ENCODE measurements around the gene ARL13B.
A peak's percentile ranks its signal among the peaks of the same experiment; 100 is the strongest.
"Not testable (repeated sequence)": the region's sequence is repeated elsewhere in the genome, so short reads cannot be mapped to it uniquely, and the experiment has no call there.

ARL13B gene

DNA sequence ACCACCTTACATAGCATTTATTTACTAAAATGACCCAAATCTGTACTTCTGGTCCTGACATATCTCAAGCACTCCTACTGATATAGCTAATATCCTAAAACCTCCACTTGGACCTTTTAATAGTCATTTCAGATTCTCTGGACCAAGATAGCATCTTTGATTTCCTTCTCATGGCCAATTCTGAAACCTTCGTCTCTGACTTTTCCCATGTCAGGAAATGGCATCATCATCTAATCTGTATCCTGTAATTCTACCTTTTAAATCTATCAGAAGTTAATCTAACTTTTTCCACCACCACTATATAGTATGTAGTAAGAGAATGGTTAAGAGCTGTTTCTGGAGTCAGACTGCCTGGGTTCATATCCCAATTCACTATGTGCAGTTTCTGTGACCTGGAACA, 32.2 kb downstream of the ARL13B start:
- DNase-seq (ENCODE audit: insufficient read length, low spot score), result no peak
- TF ChIP-seq POLR2AphosphoS5 (IDR thresholded peaks at IDR 0.05; ENCODE audit: low read depth, low read length) (no peak), PAX5 (IDR thresholded peaks at IDR 0.05; ENCODE audit: insufficient read depth, low read length, severe bottlenecking) (no peak), POLR2A (IDR thresholded peaks at IDR 0.05; ENCODE audit: low read depth, low read length) (no peak), SPI1 (IDR thresholded peaks at IDR 0.05; ENCODE audit: low read depth, low read length) (no peak), TAF1 (IDR thresholded peaks at IDR 0.05; ENCODE audit: low read depth, low read length) (no peak), POU2F2 (IDR thresholded peaks at IDR 0.05; ENCODE audit: low read depth, low read length) (no peak)
- no peak for FAIRE-seq

- DNase-seq (ENCODE audit: insufficient read length, low spot score) (no peak), FAIRE-seq (no peak)
- TF ChIP-seq POLR2AphosphoS5 (IDR thresholded peaks at IDR 0.05; ENCODE audit: low read depth, low read length) (no peak), TAF1 (IDR thresholded peaks at IDR 0.05; ENCODE audit: low read depth, low read length) (no peak), POU2F2 (IDR thresholded peaks at IDR 0.05; ENCODE audit: low read depth, low read length) (no peak), POLR2A (IDR thresholded peaks at IDR 0.05; ENCODE audit: low read depth, low read length) (no peak), SPI1 (IDR thresholded peaks at IDR 0.05; ENCODE audit: low read depth, low read length) (no peak), PAX5 (IDR thresholded peaks at IDR 0.05; ENCODE audit: insufficient read depth, low read length, severe bottlenecking) (no peak)
These were observed 35.1 kb downstream of the ARL13B start for GRCh38 chr3:94015025-94015424.

DNA sequence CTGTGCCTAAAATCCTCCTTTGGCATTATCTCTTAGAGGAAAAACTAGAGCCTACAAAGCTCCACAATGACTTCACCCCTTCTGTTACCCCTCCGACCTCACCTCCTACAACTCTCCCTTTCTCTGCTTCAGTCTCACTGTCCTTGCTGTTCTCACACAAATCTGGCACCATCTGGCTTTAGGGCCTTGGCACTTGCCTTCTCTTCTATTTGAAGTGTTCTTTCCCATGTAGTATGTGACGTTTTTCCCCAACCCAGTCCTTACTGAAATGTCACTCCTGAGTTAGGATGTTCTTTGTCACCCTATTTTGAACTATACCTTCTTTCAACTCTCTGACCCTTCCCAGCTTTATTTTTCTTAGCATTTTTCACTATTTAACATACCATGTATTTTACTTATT, 39.7 kb downstream of the ARL13B start:
- FAIRE-seq (no peak), DNase-seq (ENCODE audit: insufficient read length, low spot score) (no peak)
- TF ChIP-seq POU2F2 (IDR thresholded peaks at IDR 0.05; ENCODE audit: low read depth, low read length), result no peak
- no peak for TF ChIP-seq SPI1 (IDR thresholded peaks at IDR 0.05; ENCODE audit: low read depth, low read length)
- TF ChIP-seq POLR2AphosphoS5 (IDR thresholded peaks at IDR 0.05; ENCODE audit: low read depth, low read length), result no peak
- TF ChIP-seq POLR2A (IDR thresholded peaks at IDR 0.05; ENCODE audit: low read depth, low read length), result no peak
- TF ChIP-seq TAF1 (IDR thresholded peaks at IDR 0.05; ENCODE audit: low read depth, low read length), result no peak
- no peak for TF ChIP-seq PAX5 (IDR thresholded peaks at IDR 0.05; ENCODE audit: insufficient read depth, low read length, severe bottlenecking)

DNA sequence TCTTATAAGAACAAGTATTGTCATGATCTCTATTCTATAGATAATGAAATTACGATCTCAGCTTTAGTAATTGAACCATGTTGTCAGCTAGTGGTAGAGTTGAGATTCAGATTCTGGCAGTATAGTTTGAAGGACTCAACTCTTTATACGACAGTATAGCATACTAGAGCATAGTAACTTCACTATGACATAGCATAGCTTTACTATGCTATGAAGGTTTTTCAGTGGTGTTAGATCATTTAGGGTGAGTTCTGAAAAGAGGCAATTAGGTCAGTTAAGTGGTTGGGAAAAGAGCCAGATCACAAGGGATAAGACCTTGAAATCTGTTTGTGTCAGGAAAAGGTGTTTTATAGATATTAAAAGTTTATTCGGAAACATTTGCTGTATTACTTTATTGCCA, 40.3 kb downstream of the ARL13B start:
- TF ChIP-seq PAX5 (IDR thresholded peaks at IDR 0.05; ENCODE audit: insufficient read depth, low read length, severe bottlenecking) (no peak), POLR2AphosphoS5 (IDR thresholded peaks at IDR 0.05; ENCODE audit: low read depth, low read length) (no peak), POU2F2 (IDR thresholded peaks at IDR 0.05; ENCODE audit: low read depth, low read length) (no peak), SPI1 (IDR thresholded peaks at IDR 0.05; ENCODE audit: low read depth, low read length) (no peak)
- DNase-seq (ENCODE audit: insufficient read length, low spot score) (no peak), FAIRE-seq (no peak)

GRCh38 chr3:94024385-94024784, 44.4 kb downstream of the ARL13B start:
- FAIRE-seq (no peak), DNase-seq (ENCODE audit: insufficient read length, low spot score) (no peak)
- TF ChIP-seq POLR2A (IDR thresholded peaks at IDR 0.05; ENCODE audit: low read depth, low read length) (no peak), POU2F2 (IDR thresholded peaks at IDR 0.05; ENCODE audit: low read depth, low read length) (no peak), TAF1 (IDR thresholded peaks at IDR 0.05; ENCODE audit: low read depth, low read length) (no peak), SPI1 (IDR thresholded peaks at IDR 0.05; ENCODE audit: low read depth, low read length) (no peak), PAX5 (IDR thresholded peaks at IDR 0.05; ENCODE audit: insufficient read depth, low read length, severe bottlenecking) (no peak), POLR2AphosphoS5 (IDR thresholded peaks at IDR 0.05; ENCODE audit: low read depth, low read length) (no peak)

DNA sequence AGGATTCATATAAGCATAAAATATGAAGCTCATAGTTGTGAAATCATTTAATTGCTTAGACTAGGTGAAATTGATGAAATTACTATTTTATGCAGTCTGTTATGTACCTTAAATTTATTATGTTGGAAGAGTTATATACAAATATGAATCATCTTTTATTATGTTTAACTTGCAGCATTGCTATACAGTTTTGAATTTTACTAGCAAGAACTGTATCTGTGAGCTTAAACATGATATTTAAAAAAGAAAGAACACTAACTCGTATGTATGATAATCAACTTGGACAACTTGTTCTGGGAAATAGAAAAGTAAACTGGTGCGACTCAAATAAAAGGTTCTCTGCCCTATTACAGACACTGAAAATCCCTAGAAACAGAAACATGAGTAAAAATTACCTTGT, 46.7 kb downstream of the ARL13B start:
- TF ChIP-seq POLR2A (IDR thresholded peaks at IDR 0.05; ENCODE audit: low read depth, low read length) (no peak), POU2F2 (IDR thresholded peaks at IDR 0.05; ENCODE audit: low read depth, low read length) (no peak), SPI1 (IDR thresholded peaks at IDR 0.05; ENCODE audit: low read depth, low read length) (no peak), TAF1 (IDR thresholded peaks at IDR 0.05; ENCODE audit: low read depth, low read length) (no peak), PAX5 (IDR thresholded peaks at IDR 0.05; ENCODE audit: insufficient read depth, low read length, severe bottlenecking) (no peak), POLR2AphosphoS5 (IDR thresholded peaks at IDR 0.05; ENCODE audit: low read depth, low read length) (no peak)
- FAIRE-seq (no peak), DNase-seq (ENCODE audit: insufficient read length, low spot score) (no peak)

DNA sequence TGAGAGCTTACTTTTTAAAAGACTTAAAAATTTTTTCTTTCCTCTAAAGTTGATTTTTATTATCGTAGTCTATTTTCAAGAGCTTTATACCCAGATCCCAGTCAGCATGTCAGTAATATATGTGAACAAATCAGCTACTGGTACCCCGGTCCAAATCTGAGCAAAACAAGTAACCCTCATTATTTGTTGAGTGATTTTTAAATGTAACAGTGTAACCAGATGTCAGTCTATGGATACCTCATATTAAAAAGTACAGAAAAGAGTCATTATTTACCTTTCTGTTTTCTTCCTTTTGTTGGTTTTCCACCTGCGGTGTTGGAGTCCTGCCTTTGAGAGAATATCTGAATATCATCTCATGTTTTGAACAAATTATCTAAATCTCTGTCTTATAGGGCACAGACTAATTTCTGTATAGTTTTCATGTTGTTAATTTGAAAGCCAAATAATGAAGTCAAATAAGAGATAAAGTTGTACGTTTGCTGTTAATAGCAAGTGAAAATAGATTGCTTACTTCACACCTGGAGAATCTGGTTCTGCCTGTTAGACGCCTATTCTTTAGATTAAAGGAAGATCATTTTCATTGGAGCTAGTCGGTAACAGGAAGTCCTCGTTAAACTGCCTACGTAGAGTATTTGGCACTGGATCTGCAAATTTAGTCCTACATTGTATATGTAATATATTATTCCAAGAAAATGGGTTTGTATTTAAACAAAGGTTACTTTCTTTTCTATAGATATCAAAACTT, 48.3 kb downstream of the ARL13B start, which contains the start of gene STX19:
TSS of gene STX19 (minus strand) at position 505 of the 745 bp plus-strand sequence. CDS start 13,328 bp downstream, outside the sequence.
- TF ChIP-seq TAF1 (IDR thresholded peaks at IDR 0.05; ENCODE audit: low read depth, low read length) (no peak), POLR2AphosphoS5 (IDR thresholded peaks at IDR 0.05; ENCODE audit: low read depth, low read length) (no peak), POLR2A (IDR thresholded peaks at IDR 0.05; ENCODE audit: low read depth, low read length) (no peak), SPI1 (IDR thresholded peaks at IDR 0.05; ENCODE audit: low read depth, low read length) (no peak), POU2F2 (IDR thresholded peaks at IDR 0.05; ENCODE audit: low read depth, low read length) (no peak)
- FAIRE-seq (no peak), DNase-seq (ENCODE audit: insufficient read length, low spot score) (no peak)

DNA sequence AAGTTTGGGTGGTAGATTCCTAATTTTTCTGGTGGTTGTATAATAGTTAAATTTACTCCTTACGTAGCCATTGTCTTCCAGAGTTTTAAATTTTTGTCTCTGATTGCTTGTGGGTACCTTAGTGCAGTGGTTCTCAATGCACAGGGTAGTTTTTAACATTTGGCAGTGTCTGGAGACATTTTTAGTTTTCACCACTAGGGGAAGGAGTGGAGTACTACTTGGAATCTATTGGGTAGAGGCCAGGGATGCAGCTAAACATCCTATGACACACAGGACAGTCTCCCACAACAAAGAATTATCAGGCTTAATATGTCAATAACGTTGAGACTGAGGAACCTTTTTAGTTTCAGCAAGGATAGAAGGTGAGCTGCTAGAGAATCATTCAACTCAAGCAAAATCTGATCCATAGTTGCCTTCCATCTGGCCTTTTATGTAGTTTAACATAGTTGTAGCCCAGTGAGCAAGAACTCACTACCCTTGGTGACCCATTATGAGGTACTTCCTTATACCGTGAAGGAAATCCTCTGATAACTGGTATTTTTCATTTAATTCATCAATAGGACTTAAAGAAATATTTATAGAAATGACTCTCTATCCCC, 57.1 kb downstream of the ARL13B start:
- TF ChIP-seq TAF1 (IDR thresholded peaks at IDR 0.05; ENCODE audit: low read depth, low read length) (no peak), POLR2A (IDR thresholded peaks at IDR 0.05; ENCODE audit: low read depth, low read length) (no peak), POLR2AphosphoS5 (IDR thresholded peaks at IDR 0.05; ENCODE audit: low read depth, low read length) (no peak), SPI1 (IDR thresholded peaks at IDR 0.05; ENCODE audit: low read depth, low read length) (no peak), PAX5 (IDR thresholded peaks at IDR 0.05; ENCODE audit: insufficient read depth, low read length, severe bottlenecking) (no peak), POU2F2 (IDR thresholded peaks at IDR 0.05; ENCODE audit: low read depth, low read length) (no peak)
- DNase-seq (ENCODE audit: insufficient read length, low spot score) (peak; percentile 0), FAIRE-seq (no peak)

DNA sequence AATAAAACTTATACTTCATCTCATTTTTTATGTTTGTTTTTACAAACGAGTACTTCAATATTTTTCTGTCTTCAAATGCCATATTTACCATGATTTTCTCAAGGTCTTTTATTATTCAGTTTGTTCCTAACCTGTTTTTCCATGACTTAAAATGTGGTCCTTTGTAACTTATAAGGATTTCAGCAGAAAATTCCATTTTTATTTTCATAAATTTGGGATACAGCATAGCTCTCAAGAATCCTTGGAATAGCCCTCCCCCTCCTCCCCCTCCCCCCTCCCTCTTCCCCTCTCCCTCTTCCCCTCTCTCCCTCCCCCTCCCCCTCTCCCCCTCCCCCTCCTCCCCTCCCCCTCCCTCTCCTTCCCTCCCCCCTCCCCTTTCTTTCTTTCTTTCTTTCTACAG, 63.3 kb downstream of the ARL13B start:
- FAIRE-seq (no peak), DNase-seq (ENCODE audit: insufficient read length, low spot score) (no peak)
- no peak for TF ChIP-seq TAF1 (IDR thresholded peaks at IDR 0.05; ENCODE audit: low read depth, low read length)

DNA sequence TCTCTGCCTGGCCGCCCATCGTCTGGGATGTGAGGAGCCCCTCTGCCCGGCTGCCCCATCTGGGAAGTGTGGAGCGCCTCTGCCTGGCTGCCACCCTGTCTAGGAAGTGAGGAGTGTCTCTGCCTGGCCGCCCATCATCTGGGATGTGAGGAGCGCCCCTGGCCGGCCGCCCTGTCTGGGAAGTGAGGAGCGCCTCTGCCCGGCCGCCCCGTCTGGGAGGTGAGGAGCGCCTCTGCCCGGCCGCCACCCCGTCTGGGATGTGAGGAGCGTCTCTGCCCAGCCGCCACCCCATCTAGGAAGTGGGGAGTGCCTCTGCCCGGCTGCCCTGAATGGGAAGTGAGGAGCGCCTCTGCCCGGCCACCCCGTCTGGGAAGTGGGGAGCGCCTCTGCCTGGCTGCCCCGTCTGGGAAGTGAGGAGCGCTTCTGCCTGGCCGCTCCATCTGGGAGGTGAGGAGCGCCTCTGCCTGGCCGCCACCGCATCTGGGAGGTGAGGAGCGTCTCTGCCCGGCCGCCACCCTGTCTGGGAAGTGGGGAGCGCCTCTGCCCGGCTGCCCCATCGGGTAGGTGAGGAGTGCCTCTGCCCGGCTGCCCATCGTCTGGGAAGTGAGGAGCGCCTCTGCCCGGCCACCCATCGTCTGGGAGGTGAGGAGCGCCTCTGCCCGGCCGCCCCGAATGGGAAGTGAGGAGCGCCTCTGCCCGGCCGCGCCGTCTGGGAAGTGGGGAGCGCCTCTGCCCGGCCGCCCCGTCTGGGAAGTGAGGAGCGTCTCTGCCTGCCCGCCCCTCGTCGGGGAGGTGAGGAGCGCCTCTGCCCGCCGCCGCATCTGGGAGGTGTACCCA, 64.4 kb downstream of the ARL13B start:
- not testable (repeated sequence) for DNase-seq (ENCODE audit: insufficient read length, low spot score); FAIRE-seq
